ENCODE results near the gene KRTAP12-2.

- no peak for TF ChIP-seq POLR2AphosphoS5 (IDR thresholded peaks at IDR 0.05)
- no peak for TF ChIP-seq POLR2A (IDR thresholded peaks at IDR 0.05)
- no peak for TF ChIP-seq CTCF (IDR thresholded peaks at IDR 0.05 in 8 of 11, conservative IDR thresholded peaks at IDR 0.05 in 3 of 11)
Observed at GRCh38 chr21:44695641-44696040, 28.9 kb upstream of the KRTAP12-2 start.
